Ureter (tissue), 1 donor: ENCODE results near the gene HMGXB4. TPM values are rescaled to one million over a fixed set of nuclear protein-coding genes. Genes with fewer than 3 reads are reported as not detected.
"Not testable (repeated sequence)": the region's sequence is repeated elsewhere in the genome, so short reads cannot be mapped to it uniquely, and the experiment has no call there.

Experiments
- DNase-seq: peaks from one replicate; pipeline ENCODE4 v3.0.0-alpha.2; 2020; ENCODE audit warnings: low spot score
- total RNA-seq: library from RNA; stranded (reverse); gene quantifications from one replicate; pipeline ENCODE4 v1.2.4, GENCODE V29; 2023
- donor health status: DM: yes; HTN: yes; CAD: no.

HMGXB4 gene
- total RNA-seq, result 21.9 TPM

GRCh38 chr22:35257321-35258190, at the start of gene HMGXB4:
Gene HMGXB4, plus strand, starts transcription at chr22:35257493. Its CDS starts 4,898 bp downstream, at chr22:35262391.
- DNase-seq, result peak; percentile 88

GRCh38 chr22:35208003-35208402, 49.3 kb upstream of the HMGXB4 start:
- no peak for DNase-seq

GRCh38 chr22:35209203-35209602, 48.1 kb upstream of the HMGXB4 start:
- DNase-seq, result no peak

- no peak for DNase-seq
These were observed 45.3 kb upstream of the HMGXB4 start for GRCh38 chr22:35212009-35212408.

- DNase-seq, result no peak
These were observed 44.3 kb upstream of the HMGXB4 start for GRCh38 chr22:35212996-35213395.

- no peak for DNase-seq
These were observed 42.3 kb upstream of the HMGXB4 start for GRCh38 chr22:35214968-35215367.

GRCh38 chr22:35215993-35216392, 41.3 kb upstream of the HMGXB4 start:
- no peak for DNase-seq

- DNase-seq, result no peak
These were observed 39.8 kb upstream of the HMGXB4 start for GRCh38 chr22:35217527-35217926.

GRCh38 chr22:35218079-35218478, 39.2 kb upstream of the HMGXB4 start:
- no peak for DNase-seq

- no peak for DNase-seq
These were observed 38.3 kb upstream of the HMGXB4 start for GRCh38 chr22:35219012-35219411.

- no peak for DNase-seq
These were observed 37.1 kb upstream of the HMGXB4 start for GRCh38 chr22:35220221-35220620.

GRCh38 chr22:35225010-35225409, 32.3 kb upstream of the HMGXB4 start:
- no peak for DNase-seq

GRCh38 chr22:35226958-35227647, 30.2 kb upstream of the HMGXB4 start:
- no peak for DNase-seq

GRCh38 chr22:35229865-35230264, 27.4 kb upstream of the HMGXB4 start:
- DNase-seq, result no peak

GRCh38 chr22:35230417-35230816, 26.9 kb upstream of the HMGXB4 start:
- no peak for DNase-seq

GRCh38 chr22:35230839-35231584, 26.3 kb upstream of the HMGXB4 start:
- DNase-seq, result no peak

GRCh38 chr22:35231585-35232084, 25.7 kb upstream of the HMGXB4 start:
- DNase-seq, result peak; percentile 59

GRCh38 chr22:35238749-35239148, 18.5 kb upstream of the HMGXB4 start:
- not testable (repeated sequence) for DNase-seq

- DNase-seq, result not testable (repeated sequence)
These were observed 12.8 kb upstream of the HMGXB4 start for GRCh38 chr22:35244507-35244906.

- DNase-seq, result no peak
These were observed 7.1 kb upstream of the HMGXB4 start for GRCh38 chr22:35250156-35250555.

GRCh38 chr22:35253946-35254345, 3.3 kb upstream of the HMGXB4 start:
- no peak for DNase-seq

GRCh38 chr22:35257002-35257320, 332 bp upstream of the HMGXB4 start:
- DNase-seq, result no peak
